ENCODE results near the gene NLE1.
A peak's percentile ranks its signal among the peaks of the same experiment; 100 is the strongest.

The NLE1 gene

DNA sequence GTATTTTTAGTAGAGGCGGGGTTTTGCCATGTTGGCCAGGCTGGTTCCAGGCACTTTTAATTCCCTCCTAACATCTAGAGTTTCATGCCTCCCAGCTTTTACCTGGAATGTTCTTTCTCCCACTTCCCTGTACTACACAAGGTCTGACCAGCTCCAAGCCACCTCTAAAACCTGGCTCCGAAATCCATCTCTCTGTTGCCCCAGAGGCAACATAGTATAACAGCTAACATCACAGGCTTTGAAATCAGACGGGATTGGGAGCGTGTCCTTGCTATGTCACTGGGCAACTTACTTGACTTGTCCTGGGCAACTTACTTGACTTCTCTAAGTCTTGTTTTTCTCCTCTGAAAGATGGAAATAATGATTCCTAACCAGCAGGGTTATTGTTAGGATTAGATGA, 20.7 kb upstream of the NLE1 start:
- no peak for TF ChIP-seq CTCF (conservative IDR thresholded peaks at IDR 0.05; ENCODE audit: low read depth, low read length)
- no peak for DNase-seq (ENCODE audit: low read depth)
- no peak overlapping the region for H3K4me3 ChIP-seq (ENCODE audit: low read depth, low read length)

- no peak for TF ChIP-seq CTCF (conservative IDR thresholded peaks at IDR 0.05; ENCODE audit: low read depth, low read length)
- no peak overlapping the region for H3K4me3 ChIP-seq (ENCODE audit: low read depth, low read length)
- peak; percentile 5 for DNase-seq (ENCODE audit: low read depth)
Measured at GRCh38 chr17:35161281-35161761, 19.2 kb upstream of the NLE1 start.

DNA sequence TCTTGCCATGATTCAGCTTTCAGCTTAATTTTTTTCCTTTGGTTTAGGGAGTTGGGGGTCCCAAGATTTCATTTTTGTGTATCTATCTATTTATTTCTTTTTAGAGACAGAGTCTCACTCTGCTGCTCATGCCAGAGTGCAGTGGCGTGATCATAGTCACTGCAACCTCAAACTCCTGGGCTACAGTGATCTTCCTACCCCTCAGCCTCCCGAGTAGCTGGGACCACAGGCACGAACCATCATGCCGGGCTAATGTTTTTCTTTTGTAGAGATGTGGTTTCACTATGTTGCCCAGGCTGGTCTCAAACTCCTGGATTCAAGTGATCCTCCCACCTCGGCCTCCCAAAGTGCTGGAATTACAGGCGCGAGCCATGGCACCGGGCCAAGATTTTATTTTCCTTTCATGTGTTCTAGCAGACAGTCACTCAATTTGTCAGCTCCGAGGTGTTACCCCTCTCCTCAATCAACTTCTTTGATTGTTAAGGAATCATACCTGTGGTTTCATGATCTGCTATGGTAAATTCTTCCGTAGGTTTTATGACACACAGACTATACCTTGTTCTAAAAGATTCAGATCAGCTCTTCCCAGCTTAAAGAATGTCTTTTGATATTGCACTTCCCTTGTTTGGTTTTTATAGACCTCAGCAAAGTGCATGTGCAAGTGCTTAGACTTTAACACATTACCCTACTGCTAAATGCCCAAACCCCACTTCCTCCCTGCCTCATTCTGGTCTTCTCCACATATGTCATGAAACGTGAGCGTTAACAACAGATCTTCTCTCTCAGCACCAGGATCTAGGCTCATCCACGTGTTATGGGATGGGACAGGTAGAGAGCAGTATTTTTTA, 18.5 kb upstream of the NLE1 start:
- no peak for DNase-seq (ENCODE audit: low read depth)
- TF ChIP-seq CTCF (conservative IDR thresholded peaks at IDR 0.05; ENCODE audit: low read depth, low read length) = no peak
- H3K4me3 ChIP-seq (ENCODE audit: low read depth, low read length) = no peak overlapping the region

- H3K4me3 ChIP-seq (ENCODE audit: low read depth, low read length) = no peak overlapping the region
- no peak for TF ChIP-seq CTCF (conservative IDR thresholded peaks at IDR 0.05; ENCODE audit: low read depth, low read length)
- DNase-seq (ENCODE audit: low read depth) = no peak
Measured at GRCh38 chr17:35159940-35160339, 17.8 kb upstream of the NLE1 start.

GRCh38 chr17:35155246-35155645, 13.1 kb upstream of the NLE1 start:
- DNase-seq (ENCODE audit: low read depth) = no peak
- no peak overlapping the region for H3K4me3 ChIP-seq (ENCODE audit: low read depth, low read length)
- TF ChIP-seq CTCF (conservative IDR thresholded peaks at IDR 0.05; ENCODE audit: low read depth, low read length) = no peak

- no peak for DNase-seq (ENCODE audit: low read depth)
- no peak for TF ChIP-seq CTCF (conservative IDR thresholded peaks at IDR 0.05; ENCODE audit: low read depth, low read length)
- no peak overlapping the region for H3K4me3 ChIP-seq (ENCODE audit: low read depth, low read length)
Measured at GRCh38 chr17:35154196-35155165, 12.4 kb upstream of the NLE1 start.

All from choroid plexus epithelial cell (primary cell).